Upper lobe of left lung (tissue), 4 donors: ENCODE data around the gene CCDC183.

Experiments
- CTCF ChIP-seq, 6 experiments: fragments of 450-650 bp in 4 of 6; fragments of 200-600 bp in 2 of 6; sonication (generic) in 2 of 6; IDR thresholded peaks; one replicate each; pipeline ENCODE4 v1.5.1; 2016 to 2019; ENCODE audit warnings: antibody characterized with exemption in 6 of 6
- POLR2A ChIP-seq, 4 donors: fragments of 450-650 bp; IDR thresholded peaks; one replicate each; pipeline ENCODE4 v1.5.1; 2016 to 2017; ENCODE audit warnings: antibody characterized with exemption in 4 of 4, mild to moderate bottlenecking in 2 of 4

GRCh38 chr9:136776947-136777346 lies 19.2 kb upstream of the CCDC183 start:
- TF ChIP-seq CTCF (IDR thresholded peaks at IDR 0.05) (no peak), POLR2A (IDR thresholded peaks at IDR 0.05) (no peak)
